Measurements from ENCODE around the gene MCM9. TPM values are rescaled to one million over a fixed set of nuclear protein-coding genes. Genes with fewer than 3 reads are reported as not detected.
"Not testable (repeated sequence)": the region's sequence is repeated elsewhere in the genome, so short reads cannot be mapped to it uniquely, and the experiment has no call there.

The MCM9 gene
- total RNA-seq, 1 donor from 2014 or later, result 16.2 TPM

DNA sequence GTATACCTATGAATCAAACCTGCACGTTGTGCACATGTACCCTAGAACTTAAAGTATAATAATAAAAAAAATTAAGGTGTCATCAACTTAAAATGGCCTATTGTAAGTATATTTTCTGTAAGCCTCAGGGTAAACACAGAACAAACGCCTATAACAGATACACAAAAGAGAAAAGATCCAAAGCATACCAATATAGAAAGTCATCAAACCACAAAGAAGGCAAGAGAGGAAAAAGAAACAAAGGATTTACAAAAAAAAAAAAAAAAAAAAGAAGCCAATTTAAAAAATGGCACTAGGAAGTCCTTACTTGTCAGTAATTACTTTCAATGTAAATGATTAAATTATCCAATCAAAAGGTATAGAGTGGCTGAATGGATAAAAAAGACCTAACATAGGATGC lies 65.6 kb downstream of the MCM9 start:
- intact Hi-C loops (cut with micrococcal nuclease), result no loop called here

DNA sequence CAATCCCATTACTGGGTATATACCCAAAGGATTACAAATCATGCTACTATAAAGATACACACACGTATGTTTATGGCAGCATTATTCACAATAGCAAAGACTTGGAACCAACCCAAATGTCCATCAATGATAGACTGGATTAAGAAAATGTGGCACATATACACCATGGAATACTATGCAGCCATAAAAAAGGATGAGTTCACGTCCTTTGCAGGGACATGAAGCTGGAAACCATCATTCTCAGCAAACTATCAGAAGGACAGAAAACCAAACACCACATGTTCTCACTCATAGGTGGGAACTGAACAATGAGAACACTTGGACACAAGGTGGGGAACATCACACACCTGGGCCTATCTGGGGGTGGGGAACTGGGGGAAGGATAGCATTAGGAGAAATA lies 66.1 kb downstream of the MCM9 start:
- intact Hi-C loops (cut with micrococcal nuclease), result not testable (repeated sequence)

DNA sequence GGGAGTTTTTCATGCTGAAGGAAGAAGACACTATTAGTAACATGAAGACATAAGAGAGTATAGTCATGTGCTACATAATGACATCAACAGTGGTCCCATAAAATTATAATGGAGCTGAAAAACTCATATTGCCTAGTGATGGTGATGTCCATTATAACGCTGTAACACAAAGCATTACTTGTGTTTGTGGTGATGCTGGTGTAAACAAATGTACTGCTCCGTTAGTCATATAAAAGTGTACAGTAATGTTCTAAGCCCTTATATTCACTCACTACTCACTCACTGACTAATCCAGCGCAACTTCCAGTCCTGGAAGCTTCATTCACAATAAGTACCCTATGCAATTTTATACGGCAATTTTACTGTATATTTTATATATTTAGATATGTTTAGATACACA lies 67.8 kb downstream of the MCM9 start:
- intact Hi-C loops (cut with micrococcal nuclease), result no loop called here

- intact Hi-C loops (cut with micrococcal nuclease), result loop anchor here (1.0 kb wide), 1 partner anchor 26 kb away; no protein-coding TSS in a partner anchor
Measured at GRCh38 chr6:118865100-118865391, 69.9 kb downstream of the MCM9 start.

DNA sequence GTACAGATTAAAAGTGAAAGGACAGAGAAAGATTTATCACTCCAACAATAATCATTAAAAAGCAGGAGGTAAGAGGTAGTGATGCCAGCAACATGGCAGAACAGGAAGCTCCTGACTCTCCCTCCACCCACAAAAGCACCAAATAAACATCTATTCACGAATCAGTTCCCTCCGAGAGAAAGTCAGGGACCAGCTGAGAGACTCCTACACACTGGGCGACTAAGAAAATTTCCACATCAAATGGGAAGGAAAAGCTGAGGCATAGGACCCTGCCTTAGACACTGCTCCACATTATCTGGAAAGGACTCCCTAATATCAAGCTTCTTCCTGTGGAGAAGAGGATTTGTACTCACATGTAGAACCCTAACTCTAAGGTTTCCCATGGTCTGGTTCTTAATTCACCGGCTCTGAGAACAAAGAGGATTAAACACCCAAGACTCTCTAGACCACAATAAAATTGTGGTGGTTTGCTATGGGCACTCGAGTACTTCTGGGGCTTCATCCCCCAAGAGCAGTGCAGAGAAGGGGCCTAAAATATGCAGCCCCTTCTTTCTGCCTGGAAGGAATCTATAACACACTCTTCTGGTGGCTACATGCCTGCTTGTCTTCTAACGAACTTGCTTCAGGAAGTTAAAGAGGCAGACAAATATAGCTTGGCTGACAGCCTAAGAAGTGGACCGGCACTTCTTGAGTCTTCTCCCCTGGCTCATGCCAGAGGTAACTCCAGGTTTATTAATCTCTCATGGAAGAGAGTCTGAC lies 70.4 kb downstream of the MCM9 start:
- intact Hi-C loops (cut with micrococcal nuclease), result loop anchor here (1.0 kb wide), 1 partner anchor 27 kb away; no protein-coding TSS in a partner anchor

- intact Hi-C loops (cut with micrococcal nuclease), result no loop called here
Measured at GRCh38 chr6:118862443-118862842, 72.5 kb downstream of the MCM9 start.

DNA sequence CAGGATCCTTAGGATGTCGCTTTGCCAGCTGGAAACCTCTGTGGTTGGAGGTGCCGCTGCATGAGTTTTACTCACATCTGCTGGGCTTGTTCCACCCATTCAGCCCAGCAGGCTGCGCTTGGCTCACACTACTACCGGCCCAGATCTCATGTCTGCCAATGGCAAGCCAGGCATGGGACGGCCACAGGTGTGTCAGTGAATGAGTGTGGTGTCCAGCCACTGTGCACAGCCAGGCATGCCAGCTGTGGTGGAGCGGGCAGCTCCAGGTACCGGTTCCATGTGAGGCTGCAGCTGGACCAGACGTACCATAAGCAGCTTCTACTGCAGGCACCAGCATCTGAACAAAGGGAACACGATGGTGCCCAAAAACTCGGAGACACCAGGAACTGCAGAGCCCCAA lies 74.1 kb downstream of the MCM9 start:
- intact Hi-C loops (cut with micrococcal nuclease), result no loop called here

DNA sequence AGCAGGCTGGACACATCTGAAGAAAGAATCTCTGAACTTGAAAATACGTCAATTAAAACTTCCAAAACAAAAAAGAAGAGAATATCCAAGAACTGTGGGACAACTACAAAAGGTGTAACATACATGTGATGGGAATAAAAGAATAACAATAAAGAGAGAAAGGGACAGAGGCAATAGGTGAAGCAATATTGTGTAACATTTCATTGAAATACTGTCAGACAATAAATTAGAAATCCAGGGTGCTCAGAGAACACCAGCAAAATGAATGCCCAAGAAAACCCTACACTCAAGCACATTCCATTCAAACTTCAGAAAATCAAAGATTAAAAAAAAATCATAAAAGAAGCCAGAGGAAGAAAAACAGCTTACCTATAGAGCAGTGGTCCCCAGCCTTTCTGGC lies 74.6 kb downstream of the MCM9 start:
- intact Hi-C loops (cut with micrococcal nuclease), result no loop called here

DNA sequence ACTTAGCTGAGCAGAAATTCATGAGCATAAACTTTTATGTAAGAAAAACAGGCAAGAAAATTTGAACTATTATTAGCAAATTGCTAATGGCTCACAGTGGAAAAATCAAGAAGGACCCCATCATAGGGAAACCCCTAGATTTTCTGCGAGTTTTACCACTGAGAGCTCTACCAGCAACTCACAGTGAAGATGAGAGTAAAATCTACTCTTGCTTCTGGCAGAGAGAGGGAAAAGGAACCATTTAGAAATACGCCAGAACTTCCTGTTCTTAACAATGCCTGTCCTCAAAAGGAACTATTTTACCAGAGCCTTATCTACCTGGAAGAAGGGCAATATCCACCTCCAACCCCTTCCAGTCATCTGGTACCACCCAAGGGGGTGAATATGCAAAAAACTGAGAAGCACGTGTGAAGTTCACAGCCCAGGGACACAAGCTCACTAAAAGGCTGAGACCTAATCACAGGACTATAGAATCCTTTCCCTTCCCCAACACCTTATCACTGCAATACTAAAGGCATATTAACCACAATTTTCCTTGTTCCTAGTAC lies 75.4 kb downstream of the MCM9 start:
- intact Hi-C loops (cut with micrococcal nuclease), result no loop called here

- intact Hi-C loops (cut with micrococcal nuclease), result no loop called here
Measured at GRCh38 chr6:118856301-118856700, 78.7 kb downstream of the MCM9 start.

- intact Hi-C loops (cut with micrococcal nuclease), result no loop called here
Measured at GRCh38 chr6:118853408-118853807, 81.6 kb downstream of the MCM9 start.

- intact Hi-C loops (cut with micrococcal nuclease), result loop anchor here (1.0 to 5.0 kb wide), 4 partner anchors 35 to 502 kb away; partner anchors contain the start of gene MAN1A1
Measured at GRCh38 chr6:118844915-118845314, 90.0 kb downstream of the MCM9 start.

- intact Hi-C loops (cut with micrococcal nuclease), result loop anchor here (1.0 to 5.0 kb wide), 5 partner anchors 42 to 503 kb away; partner anchors contain the start of genes FAM184A and MAN1A1
Measured at GRCh38 chr6:118843685-118844390, 91.1 kb downstream of the MCM9 start.

GRCh38 chr6:118830691-118831090 lies 104.3 kb downstream of the MCM9 start:
- intact Hi-C loops (cut with micrococcal nuclease), result no loop called here

DNA sequence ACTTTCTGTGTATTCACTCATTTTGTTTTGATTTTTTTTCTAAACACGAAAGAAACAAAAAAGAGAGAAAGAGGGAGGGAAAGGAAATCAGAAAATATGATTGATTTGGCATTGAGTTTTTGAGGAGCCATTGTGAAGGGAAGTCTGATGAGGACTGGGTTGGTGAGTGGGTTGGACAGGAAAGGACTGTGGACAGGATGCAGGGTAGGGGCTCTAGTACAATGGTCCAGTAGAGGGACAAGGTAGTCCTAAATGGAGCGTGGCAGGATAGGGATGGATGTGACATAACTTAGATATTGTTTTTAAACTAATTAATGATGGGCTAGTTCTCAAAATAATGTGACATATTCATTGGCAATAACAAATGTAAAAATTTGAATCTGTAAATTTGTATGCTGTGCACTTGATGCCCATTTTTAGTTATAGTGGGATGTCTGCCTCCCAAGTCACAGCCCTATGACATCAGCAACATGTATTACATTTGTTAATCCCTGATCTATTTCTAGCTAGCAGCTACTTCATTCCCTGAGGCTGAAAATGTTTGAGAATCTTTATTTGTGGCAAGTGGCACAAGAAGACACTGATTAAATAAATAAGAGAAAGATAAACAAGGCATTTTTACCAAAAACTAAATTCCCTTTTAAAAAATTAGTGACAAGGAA lies 105.0 kb downstream of the MCM9 start:
- intact Hi-C loops (cut with micrococcal nuclease), result no loop called here

DNA sequence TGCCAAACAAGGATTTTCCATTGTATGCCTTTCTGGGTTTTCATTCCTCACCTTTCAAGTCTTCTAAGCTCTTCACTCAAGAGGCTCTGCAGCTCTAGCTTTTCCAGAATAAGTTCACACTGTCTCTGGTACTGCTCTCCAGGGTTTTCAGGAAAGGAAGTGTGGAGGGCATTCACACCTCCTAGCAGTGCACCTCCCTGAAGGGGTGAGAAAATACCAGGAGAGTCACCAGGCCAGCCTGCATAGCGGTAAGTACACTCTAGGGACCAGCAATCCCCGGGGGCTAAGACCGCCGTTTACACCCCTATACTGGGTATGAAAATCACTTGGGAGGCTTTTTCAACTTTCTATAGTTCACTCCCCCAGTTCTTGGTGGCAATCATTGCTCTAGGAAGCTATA lies 108.9 kb downstream of the MCM9 start:
- intact Hi-C loops (cut with micrococcal nuclease), result no loop called here

- intact Hi-C loops (cut with micrococcal nuclease), result no loop called here
Measured at GRCh38 chr6:118825661-118826060, 109.3 kb downstream of the MCM9 start.

- intact Hi-C loops (cut with micrococcal nuclease), result no loop called here
Measured at GRCh38 chr6:118815495-118815894, 119.5 kb downstream of the MCM9 start.

DNA sequence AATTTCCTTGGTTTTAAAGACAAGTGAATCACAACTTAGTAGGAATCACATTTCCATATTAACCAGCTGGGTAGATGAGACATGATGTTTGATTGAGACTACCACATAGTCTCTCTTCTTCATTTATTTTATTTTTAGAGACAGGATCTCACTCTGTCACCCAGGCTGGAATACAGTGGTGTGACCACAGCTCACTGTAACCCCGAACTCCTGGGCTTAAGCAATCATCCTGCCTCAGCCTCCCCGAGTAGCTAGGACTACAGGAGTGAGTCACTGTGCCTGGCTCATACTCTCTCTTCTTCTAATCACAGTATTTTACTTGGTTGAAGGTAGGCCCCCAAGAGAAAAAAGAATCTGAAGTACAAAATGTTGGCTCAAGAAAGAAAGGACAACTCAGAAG lies 121.2 kb downstream of the MCM9 start:
- intact Hi-C loops (cut with micrococcal nuclease), result loop anchor here (5.0 kb wide), 1 partner anchor 264 kb away; the partner anchor contains the start of gene FAM184A

- intact Hi-C loops (cut with micrococcal nuclease), result loop anchor here (5.0 kb wide), 1 partner anchor 264 kb away; the partner anchor contains the start of gene FAM184A
Measured at GRCh38 chr6:118812970-118813369, 122.0 kb downstream of the MCM9 start.

- intact Hi-C loops (cut with micrococcal nuclease), result loop anchor here (1.0 to 5.0 kb wide), 4 partner anchors 14 to 267 kb away; partner anchors contain the start of gene FAM184A
Measured at GRCh38 chr6:118810420-118811027, 124.4 kb downstream of the MCM9 start.
